ENCODE data around the gene GAB2.

GAB2 gene

GRCh38 chr11:78372114-78372768, 45.4 kb downstream of the GAB2 start:
- DNase-seq (ENCODE audit: extremely low read depth, low read depth) = no peak
- no peak overlapping the region for H3K4me3 ChIP-seq (replicated peaks; ENCODE audit: low read depth, low read length)
- no peak for TF ChIP-seq CTCF (IDR thresholded peaks at IDR 0.05; ENCODE audit: low read depth, low read length, missing control alignments)

- DNase-seq (ENCODE audit: extremely low read depth, low read depth) = no peak
- no peak for TF ChIP-seq CTCF (IDR thresholded peaks at IDR 0.05; ENCODE audit: low read depth, low read length, missing control alignments)
- H3K4me3 ChIP-seq (replicated peaks; ENCODE audit: low read depth, low read length) = no peak overlapping the region
These were observed 46.3 kb downstream of the GAB2 start for GRCh38 chr11:78371221-78371891.

- no peak for DNase-seq (ENCODE audit: extremely low read depth, low read depth)
- H3K4me3 ChIP-seq (replicated peaks; ENCODE audit: low read depth, low read length) = no peak overlapping the region
- no peak for TF ChIP-seq CTCF (IDR thresholded peaks at IDR 0.05; ENCODE audit: low read depth, low read length, missing control alignments)
These were observed 47.0 kb downstream of the GAB2 start for GRCh38 chr11:78370406-78371172.

- no peak overlapping the region for H3K4me3 ChIP-seq (replicated peaks; ENCODE audit: low read depth, low read length)
- no peak for DNase-seq (ENCODE audit: extremely low read depth, low read depth)
- no peak for TF ChIP-seq CTCF (IDR thresholded peaks at IDR 0.05; ENCODE audit: low read depth, low read length, missing control alignments)
These were observed 52.2 kb downstream of the GAB2 start for GRCh38 chr11:78365381-78365792.

- TF ChIP-seq CTCF (IDR thresholded peaks at IDR 0.05; ENCODE audit: low read depth, low read length, missing control alignments) = no peak
- no peak for DNase-seq (ENCODE audit: extremely low read depth, low read depth)
- no peak overlapping the region for H3K4me3 ChIP-seq (replicated peaks; ENCODE audit: low read depth, low read length)
These were observed 53.4 kb downstream of the GAB2 start for GRCh38 chr11:78364128-78364751.

- no peak overlapping the region for H3K4me3 ChIP-seq (replicated peaks; ENCODE audit: low read depth, low read length)
- DNase-seq (ENCODE audit: extremely low read depth, low read depth) = no peak
- TF ChIP-seq CTCF (IDR thresholded peaks at IDR 0.05; ENCODE audit: low read depth, low read length, missing control alignments) = no peak
These were observed 54.5 kb downstream of the GAB2 start for GRCh38 chr11:78363024-78363619.
